HG02571 (cell line): Measurements from ENCODE around the gene COL6A3.

Experiments used
- ATAC-seq: cut with Tn5 transposase; IDR thresholded peaks from one replicate; pipeline ENCODE4 v1.9.1; 2021; ENCODE audit warnings: mild to moderate bottlenecking, moderate library complexity; ENCODE audit not compliant: unreplicated experiment

COL6A3 gene

GRCh38 chr2:237351046-237351445 is 62.9 kb downstream of the COL6A3 start:
- no peak for ATAC-seq

GRCh38 chr2:237350597-237350996 is 63.4 kb downstream of the COL6A3 start:
- ATAC-seq: no peak

- no peak for ATAC-seq
Observed at GRCh38 chr2:237350070-237350469, 63.9 kb downstream of the COL6A3 start.

- no peak for ATAC-seq
Observed at GRCh38 chr2:237348281-237348865, 65.6 kb downstream of the COL6A3 start.

GRCh38 chr2:237345891-237346640 is 67.9 kb downstream of the COL6A3 start:
- ATAC-seq: no peak

- ATAC-seq: no peak
Observed at GRCh38 chr2:237345411-237345810, 68.6 kb downstream of the COL6A3 start.

- ATAC-seq: no peak
Observed at GRCh38 chr2:237344942-237345341, 69.0 kb downstream of the COL6A3 start.

GRCh38 chr2:237343993-237344392 is 70.0 kb downstream of the COL6A3 start:
- ATAC-seq: no peak

- ATAC-seq: no peak
Observed at GRCh38 chr2:237341872-237342271, 72.1 kb downstream of the COL6A3 start.

GRCh38 chr2:237337586-237337985 is 76.4 kb downstream of the COL6A3 start:
- ATAC-seq: no peak

GRCh38 chr2:237336131-237336530 is 77.8 kb downstream of the COL6A3 start:
- no peak for ATAC-seq

GRCh38 chr2:237333748-237334147 is 80.2 kb downstream of the COL6A3 start:
- no peak for ATAC-seq

GRCh38 chr2:237330541-237330940 is 83.4 kb downstream of the COL6A3 start:
- no peak for ATAC-seq

- no peak for ATAC-seq
Observed at GRCh38 chr2:237327175-237327950, 86.6 kb downstream of the COL6A3 start.

GRCh38 chr2:237326266-237327171 is 87.4 kb downstream of the COL6A3 start:
- ATAC-seq: no peak

- no peak for ATAC-seq
Observed at GRCh38 chr2:237324837-237325236, 89.1 kb downstream of the COL6A3 start.

- ATAC-seq: no peak
Observed at GRCh38 chr2:237324405-237324831, 89.5 kb downstream of the COL6A3 start.

GRCh38 chr2:237323656-237324055 is 90.3 kb downstream of the COL6A3 start:
- no peak for ATAC-seq

GRCh38 chr2:237322564-237322963 is 91.4 kb downstream of the COL6A3 start:
- no peak for ATAC-seq

GRCh38 chr2:237321746-237322145 is 92.2 kb downstream of the COL6A3 start:
- ATAC-seq: no peak
